Amniotic epithelial cell (primary cell): ENCODE results near the gene HYAL4.

ENCODE experiments used
- DNase-seq: peaks from one replicate; pipeline ENCODE4 v3.0.0-alpha.2; 2010; ENCODE audit warnings: low read depth

HYAL4 gene

DNA sequence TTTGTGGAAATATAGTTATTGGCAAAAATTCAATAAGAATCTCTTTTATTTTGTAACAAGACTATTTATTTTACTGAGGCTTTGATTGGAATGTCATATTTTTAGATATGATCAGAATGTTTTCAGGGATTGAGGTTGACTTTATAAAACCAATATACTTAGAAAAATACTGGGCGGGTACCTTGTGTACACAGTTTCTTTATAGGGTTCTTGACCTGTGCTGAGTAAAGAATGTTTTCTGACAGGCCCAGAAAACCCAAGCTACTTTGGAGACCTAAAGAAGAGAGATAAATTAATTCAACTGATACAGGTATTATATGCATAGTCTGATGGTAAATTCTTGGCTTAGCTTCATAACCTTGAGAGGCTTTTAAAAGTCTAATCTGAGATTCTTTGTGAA is 56.1 kb downstream of the HYAL4 start:
- DNase-seq = no peak

DNA sequence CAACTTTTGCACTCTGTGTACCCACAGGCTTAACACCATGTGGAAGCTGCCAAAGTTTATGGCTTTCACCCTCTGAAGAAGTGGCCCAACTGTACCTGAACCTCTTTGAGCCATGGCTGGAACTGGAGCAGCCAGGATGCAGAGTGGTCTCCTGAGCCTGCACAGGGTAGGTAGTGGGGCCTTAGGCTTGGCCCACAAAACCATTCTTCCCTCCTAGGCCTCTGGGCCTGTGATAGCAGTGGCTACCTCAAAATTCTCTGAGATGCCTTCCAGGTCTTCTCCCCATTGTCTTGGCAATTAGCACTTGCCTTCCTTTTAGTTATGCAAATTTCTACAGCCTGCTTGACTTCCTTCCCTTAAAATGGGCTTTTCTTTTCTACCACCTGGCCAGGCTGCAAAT is 60.7 kb downstream of the HYAL4 start:
- no peak for DNase-seq

DNA sequence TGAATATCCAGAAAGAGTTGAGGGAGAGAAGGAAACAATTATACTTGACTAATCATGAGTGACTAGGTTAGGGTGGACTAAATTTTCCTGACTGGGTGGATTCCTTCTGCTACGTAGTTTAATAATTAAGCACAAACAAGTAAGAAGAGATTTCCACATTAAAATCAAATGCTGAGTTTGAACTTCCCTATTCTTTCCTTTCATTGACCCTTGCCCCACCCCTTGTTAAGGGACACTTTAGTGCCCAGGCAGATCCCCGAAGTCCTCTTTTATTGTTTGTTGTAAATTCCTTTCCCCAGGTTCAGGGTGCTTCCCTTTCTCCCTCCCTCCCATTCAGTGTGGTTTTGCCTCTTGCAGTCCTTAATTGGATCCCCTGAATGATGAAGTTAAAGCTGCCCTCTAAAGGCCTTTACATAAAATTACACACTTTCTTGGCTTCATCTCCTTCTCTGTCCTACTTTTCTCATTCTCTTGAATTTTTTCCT is 71.3 kb downstream of the HYAL4 start:
- peak; percentile 29 for DNase-seq

DNA sequence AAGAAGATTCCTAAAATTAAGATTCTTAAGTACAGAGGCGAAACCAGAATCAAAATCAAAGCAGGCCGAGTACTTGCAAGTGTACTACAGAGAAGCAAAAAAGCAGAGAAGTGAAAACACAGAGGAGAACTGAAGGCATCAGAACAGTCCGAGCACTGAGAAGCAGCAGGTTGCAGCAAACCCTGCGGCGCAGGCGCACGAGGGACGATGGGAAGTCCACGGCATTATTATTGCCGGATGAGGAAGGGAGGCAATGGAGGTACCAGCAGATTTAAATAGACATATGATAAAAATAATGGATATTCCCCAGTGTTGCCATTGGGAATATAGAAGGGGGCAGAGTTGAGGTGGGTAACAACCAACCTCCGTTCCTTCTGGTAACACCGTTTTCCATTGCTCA is 72.9 kb downstream of the HYAL4 start:
- no peak for DNase-seq

DNA sequence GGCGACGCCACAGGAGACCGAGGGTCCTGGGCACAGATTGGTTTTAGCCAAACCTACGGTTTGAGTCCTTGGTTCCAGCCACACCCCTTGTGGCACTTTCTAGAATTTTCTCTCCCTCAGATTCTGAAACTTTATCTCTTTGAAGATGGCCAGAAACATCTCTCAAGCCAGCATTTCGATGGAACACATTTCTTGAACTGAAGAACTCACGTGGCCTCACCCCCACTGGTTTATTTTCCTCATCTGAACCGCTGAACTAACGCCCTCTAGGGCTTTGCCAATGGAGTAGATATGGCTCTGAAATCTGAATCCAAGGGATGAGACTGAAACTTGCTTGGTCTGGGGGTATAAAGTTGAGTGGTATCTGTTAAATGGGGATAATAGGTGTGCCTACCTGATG is 73.3 kb downstream of the HYAL4 start:
- no peak for DNase-seq

DNA sequence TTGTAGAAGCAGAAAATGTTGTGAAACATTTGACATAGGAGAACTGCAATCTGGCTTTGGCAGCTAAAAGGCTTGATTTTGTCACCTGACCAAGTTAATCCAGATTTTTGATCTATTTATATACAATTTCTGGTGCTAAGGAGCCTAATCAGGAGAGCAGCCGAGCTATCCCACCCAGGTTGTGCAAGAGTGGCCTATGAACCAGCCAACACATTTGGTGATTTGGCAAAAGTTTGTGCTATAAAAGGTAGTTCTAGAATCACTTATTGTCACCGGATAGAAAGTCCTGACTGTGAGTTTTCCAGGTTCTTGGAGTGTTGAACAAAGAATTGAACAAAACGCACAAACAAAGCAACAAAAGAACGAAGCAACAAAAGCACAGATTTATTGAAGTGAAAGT is 78.6 kb downstream of the HYAL4 start:
- no peak for DNase-seq

DNA sequence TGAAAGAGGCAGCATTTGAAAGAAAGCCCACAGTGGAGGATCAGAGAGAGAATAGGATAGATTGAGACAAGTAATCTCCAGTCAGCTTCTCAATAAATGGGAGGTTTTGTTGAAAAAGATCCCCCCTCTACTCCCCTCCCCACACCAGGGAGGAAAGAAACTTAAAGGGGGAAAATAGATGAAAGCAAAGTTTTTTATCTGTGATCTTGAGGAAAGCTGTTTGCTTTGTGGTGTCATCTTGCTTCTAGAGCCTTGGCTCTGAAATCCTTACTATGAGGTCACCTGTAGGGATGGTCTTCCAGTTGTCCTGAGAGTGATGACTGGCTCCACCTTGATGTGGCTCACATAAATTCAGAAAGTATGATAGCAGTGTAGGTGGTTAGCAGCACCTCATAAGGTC is 80.0 kb downstream of the HYAL4 start, which contains the start of gene SPAM1:
Gene SPAM1 (plus strand): TSS at position 301 of the 400 bp plus-strand sequence. CDS start 28,330 bp downstream, outside the sequence.
- DNase-seq = no peak
